GM15510 (cell line): ENCODE measurements around the gene UCHL3.

ENCODE experiments used
- POLR2A ChIP-seq: IDR thresholded peaks from 3 replicates; pipeline ENCODE4 v1.6.1; 2011; ENCODE audit warnings: borderline replicate concordance; ENCODE audit not compliant: insufficient read length; ENCODE audit errors: extremely low read depth

The UCHL3 gene

DNA sequence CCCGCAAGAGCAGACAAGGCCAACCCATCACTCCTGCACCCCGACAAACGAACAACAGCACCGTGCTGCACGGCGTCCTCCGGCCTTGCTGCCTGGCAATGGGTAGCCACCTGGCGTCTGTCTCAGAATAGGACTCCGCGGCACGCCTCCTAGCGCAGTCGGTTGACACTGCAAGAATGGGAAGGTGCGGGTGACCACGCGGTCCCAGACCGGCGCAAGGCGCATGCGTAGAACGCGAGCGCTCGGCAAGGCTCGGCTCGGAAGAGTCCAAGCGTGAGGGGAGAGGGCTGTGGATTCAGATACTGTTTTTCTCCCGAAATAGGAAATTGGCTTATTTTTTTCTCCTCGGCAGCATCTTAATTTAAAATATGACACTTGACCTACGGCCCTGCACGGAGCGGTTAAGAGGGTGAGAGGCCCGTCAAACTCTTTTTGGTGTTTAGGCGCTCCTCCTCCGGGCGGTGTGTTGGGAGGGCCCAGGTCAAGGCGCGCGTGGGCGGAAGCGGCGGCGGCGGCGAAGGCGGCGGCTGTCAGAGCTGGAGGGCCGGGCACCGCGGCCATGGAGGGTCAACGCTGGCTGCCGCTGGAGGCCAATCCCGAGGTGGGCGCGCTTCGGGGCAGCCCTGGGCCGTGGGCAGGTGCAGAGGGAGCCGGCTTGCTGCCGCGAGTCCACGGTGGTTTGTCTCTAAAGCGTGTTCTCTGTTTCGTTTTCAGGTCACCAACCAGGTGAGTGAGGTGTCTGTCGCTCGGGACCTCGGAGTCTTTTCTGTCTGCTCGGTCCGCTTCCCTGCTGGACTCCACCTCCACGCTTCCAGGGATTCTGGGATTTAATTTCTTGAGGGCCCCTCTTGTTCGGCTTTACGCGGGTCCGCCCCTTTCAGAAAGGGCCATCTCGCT is at the start of gene UCHL3:
UCHL3 (plus strand) TSS at position 530 of the 897 bp plus-strand sequence; CDS start at position 560, 30 bp downstream.
- peak; percentile 89 for TF ChIP-seq POLR2A

DNA sequence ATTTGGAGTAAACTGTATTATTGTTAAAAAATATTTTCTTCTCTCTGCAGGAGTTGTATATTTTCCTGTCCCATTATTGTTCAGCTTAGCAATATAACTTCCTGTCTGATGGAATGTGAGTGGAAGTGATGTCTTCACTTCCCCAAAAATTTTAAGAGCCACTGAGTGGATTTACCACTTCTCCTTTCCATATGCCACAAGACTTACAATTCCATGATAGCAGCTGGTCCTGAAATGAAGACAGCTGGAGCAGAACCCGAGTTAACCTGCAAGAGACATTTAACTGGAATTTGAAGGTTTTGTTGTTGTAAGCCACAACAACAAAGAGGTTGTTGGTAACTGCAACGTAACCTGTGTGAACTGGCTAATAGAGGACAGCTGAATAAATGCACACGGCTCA is 44.3 kb upstream of the UCHL3 start:
- TF ChIP-seq POLR2A, result no peak

DNA sequence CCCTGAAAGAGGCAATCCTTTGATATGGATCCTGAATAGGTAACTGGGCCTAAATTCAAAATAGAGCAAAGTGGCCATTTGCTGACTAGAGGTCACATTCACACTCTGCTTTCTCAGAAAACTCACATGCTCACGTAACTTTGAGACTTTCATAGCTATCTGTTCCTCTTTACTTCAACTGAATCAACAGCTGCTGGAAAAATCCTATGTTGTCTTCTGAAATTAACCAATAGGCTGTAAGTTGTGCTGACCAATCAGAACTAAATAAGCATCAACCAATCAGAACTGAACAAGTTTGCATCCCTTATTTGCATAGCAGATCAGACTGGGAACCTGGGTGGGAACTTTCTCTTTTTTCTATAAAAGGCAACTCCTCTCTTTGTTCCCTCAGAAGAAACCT is 43.6 kb upstream of the UCHL3 start:
- no peak for TF ChIP-seq POLR2A

DNA sequence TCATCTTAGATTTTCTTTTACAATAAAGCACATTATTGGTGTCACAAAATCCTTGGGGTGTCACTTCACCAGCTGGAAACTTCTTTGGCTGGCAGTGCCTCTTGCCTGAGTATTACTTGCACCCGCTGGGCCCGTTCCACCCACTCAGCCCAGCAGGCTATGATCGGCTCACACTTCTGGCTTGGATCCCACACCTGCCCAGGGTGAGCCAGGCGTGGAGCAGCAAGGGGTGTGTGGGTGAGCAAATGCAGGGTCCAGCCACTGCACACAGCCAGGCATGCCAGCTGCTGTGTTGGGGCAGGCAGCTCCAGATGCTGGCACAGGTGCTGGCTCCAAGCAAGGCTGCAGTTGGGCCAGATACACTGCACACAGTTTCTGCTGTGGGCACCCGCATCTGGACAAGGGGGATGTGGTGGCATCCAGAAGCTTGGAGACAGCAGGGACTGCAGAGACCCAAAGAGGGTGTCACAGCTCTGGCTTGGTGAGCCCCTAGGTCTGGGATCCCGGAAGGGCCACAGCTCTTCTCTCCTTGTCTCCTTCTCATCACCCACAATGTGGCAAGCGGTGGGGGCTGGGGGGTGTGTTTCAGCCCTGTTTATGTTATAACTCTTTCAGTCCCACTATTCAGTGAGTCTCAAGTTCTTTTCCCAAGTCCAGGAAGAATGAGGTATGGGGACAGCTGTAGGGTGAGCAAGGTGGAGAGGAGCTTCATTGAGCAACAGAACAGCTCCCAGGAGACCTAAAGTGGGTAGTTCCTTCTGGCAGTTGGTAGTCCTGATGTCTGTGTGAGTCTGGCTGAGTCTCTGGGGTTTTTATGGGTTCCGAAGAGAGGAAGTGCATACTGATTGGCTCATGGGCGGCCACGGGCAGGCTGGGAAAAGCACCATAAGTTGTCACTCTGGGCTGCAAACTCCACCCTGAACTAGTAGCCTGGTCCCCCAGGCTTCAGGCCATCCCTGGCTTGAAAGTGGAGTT is 42.3 kb upstream of the UCHL3 start:
- TF ChIP-seq POLR2A, result no peak

DNA sequence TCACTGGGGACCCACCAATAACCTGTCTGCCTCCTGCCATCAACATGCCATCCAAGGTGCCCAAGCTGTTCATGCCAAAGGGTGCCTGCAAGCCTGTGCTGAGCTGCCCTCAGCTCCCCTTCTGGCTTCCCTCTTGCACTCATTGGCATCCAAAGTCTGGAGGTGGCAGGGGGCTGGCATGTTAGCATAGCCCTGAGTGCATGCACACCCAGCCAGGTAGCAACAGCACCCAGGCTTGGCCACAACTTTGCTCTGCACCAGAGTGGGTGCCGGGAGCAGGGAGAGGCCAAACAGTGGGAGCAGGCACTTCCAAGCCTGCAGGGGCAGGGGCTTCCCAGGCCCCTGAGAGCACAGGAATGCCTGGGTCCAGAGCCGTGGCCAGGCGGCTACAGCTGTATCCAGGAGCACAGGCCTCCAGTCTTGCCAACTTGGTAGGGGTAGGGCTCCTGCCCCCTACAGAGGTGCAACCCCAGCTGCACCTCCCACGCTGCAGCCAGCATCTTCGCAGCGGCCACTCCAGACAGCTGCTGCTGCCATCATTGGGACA is 41.5 kb upstream of the UCHL3 start:
- no peak for TF ChIP-seq POLR2A

DNA sequence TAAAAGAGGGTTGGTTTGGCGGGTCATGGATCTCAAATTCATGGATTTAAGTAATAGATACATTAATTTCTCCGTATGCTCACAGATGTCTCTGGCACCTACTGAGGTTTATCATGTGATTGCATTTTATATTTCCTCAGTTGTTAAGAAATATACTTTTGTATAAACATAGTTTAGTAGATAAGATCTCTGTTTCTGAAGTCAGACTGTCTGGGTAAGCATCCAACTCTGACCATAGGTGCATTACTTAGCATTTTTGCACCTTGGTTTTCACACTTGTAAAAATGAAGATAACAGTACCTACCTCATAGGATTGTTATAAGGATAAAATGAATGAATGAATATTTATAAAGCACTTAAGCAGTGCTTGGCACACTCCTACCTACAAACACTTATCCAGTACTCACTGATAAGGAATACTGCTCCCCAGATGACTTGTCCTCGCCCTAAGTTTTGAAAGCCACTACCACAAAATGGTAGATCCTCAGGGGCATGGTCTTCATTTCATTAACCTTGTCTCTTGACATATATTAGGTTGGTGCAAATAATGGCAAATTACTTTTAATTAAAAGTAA is 38.5 kb upstream of the UCHL3 start:
- TF ChIP-seq POLR2A, result no peak

DNA sequence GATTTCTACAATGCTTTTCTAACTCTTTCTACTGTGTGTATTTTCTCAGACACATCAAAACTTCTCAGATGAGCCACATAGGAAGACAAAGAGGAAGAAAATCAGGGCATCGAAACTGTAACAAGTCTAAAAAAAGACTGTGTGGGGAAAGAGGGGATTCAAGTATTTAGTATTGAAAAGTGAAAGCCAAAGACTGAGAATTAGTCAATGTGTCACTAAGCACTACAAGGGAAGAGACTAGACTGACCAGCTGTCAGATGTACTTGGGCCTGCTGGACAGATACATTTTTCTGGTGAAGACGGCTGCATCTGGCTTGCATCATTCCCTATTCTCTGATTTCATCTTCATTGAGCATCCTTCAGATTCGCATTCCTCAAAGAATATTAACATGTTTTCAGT is 37.3 kb upstream of the UCHL3 start:
- no peak for TF ChIP-seq POLR2A

DNA sequence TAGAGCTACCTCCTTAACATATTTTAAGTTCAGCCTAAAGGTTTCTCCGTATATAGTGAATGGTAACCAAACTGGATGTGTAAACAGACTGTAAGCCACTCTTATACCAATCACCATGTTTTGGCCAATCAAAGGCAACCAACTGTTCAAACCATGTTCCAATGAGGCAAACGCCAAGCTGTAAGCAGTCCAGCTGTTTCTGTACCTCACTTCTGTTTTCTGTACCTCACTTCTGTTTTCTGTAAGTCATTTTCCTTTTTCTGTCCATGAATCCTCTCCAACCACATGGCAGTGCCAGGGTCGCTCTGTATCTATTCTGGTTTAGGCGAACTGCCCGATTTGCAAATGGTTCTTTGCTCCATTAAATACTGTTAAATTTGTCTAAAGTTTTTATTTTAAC is 36.3 kb upstream of the UCHL3 start:
- no peak for TF ChIP-seq POLR2A

DNA sequence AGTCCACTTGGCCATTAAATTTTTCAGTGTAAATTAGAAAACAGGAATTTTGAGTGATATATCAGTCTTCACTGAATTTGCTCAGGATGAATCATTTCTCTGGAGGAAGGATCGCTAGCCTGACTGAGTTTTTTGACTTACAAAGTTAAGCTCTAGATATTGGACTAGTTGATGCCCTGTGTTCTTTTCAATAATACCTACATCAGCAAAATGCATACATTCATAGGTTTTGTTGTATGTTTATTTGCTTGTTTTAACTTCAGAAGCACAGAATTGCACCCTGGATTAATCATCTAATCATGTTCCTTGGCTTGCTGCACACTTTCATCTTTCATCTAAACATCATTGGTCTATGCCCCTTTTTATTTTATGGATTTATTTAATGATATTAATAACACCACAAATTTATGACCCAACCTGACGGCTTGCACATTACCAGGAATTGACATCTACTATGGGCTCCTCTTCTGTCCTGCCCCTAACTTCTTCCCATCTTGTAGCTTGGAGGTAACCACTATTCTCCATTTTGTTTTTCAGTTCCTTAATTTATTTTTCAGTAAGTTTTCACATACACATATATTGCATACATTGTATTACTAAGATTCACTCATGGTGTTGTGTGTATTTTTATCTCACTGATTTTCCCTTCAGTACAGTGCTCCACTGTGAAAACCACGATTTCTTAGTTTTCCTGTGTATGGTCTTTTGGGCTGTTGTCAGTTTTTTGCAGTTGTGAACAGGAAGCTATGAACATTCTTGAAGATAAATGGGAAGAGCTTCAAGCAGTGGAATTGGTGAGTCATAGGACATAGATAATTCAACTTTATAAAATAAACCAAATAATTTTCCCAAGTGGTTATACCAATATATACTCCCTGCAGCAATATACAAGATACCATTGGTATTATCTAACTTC is 35.3 kb upstream of the UCHL3 start:
- no peak for TF ChIP-seq POLR2A

DNA sequence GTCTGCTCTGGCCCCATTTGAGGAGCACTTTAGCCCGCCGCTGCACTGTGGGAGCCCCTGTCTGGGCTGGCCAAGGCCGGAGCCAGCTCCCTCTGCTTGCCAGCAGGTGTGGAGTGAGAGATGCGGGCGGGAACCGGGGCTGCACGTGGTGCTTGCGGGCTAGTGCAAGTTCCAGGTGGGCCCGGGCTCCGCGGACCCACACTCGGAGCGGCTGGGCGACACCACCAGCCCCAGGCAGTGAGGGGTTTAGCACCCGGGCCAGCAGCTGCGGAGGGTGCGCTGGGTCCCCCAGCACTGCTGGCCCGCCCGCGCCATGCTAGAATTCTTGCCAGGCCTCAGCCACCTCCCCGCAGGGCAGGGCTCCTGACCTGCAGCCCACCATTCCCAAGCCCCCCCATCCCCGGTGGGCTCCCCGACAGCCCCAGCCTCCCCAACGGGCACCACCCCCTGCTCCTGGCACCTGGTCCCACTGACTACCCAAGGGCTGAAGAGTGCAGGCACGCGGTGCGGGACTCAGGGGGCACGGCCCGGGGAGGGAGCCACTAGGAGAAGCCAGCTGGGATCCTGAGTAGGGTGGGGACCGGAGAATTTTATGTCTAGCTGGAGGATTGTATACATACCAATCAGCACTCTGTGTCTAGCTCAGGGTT is 31.0 kb upstream of the UCHL3 start:
- TF ChIP-seq POLR2A, result no peak

DNA sequence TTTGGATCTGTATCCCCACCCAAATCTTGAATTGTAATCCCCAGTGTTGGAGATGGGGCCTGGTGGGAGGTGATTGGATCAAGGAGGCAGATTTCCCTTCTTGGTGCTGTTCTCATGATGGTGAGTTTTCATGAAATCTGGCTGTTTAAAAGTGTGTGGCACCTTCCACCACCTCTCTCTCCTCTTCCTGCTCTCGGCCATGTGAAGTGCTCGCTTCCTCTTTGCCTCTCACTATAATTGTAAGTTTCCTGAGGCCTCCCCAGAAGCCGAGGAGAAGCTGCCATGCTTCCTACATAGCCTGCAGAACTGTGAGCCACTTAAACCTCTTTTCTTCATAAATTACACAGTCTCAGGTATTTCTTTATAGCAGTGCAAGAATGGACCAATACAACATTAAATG is 27.6 kb upstream of the UCHL3 start:
- no peak for TF ChIP-seq POLR2A

DNA sequence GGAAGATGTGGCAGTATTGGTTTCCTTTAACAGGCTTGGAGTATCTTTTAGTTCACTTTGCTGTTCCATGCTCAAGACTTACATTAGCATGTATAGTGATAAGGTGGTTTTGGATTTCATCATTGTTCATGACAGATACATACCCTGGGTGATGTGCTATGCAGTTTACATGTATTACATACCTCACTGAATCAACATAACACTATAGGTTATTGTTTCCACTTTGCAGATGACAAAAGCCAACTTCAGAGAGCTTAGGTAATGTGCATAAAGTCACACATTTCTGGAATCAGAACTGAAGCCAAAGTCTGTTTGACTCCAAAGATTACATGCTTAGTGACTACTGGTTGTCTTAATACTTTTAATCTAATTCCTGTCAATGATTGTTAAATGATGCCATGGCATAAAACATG is 19.0 kb upstream of the UCHL3 start:
- no peak for TF ChIP-seq POLR2A

DNA sequence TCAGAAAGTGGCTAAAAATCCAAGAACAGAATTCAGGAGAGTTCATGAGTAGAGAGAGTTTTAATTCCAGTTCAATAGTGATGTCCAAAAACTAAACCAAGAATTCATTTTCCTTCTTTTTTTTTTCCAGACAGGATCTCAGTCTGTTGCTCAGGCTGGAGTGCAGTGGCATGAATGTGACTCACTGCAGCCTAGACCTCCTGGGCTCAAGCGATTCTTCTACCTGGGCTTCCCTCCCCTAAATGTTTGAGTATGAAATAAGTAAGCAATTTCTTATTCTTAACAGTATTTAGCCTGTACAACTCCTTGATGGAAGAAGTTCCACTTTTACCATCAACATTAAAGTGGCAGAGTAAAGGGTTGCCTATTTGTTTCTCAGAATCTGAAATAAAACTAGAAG is 15.7 kb upstream of the UCHL3 start:
- TF ChIP-seq POLR2A, result no peak
